Vein endothelial cell (primary cell): Measurements from ENCODE around the gene RGS17. TPM values are rescaled to one million over a fixed set of nuclear protein-coding genes. Genes with fewer than 3 reads are reported as not detected.

ENCODE experiments used
- small RNA-seq: library from RNA; depleted of rRNA; stranded (forward); fragments of <200 nt; gene quantifications from one replicate; pipeline ENCODE3, GENCODE V24; 2012
- total RNA-seq: library from RNA; depleted of rRNA; stranded (reverse); fragments of >200 nt; gene quantifications from 2 replicates; pipeline ENCODE4 v1.2.3, GENCODE V29; 2012

Gene RGS17
- 1.3 and 3.4 TPM in 2 replicates for total RNA-seq

GRCh38 chr6:153131037-153131981 lies at the start of gene RGS17:
TSS of gene RGS17 (minus strand) at chr6:153131282. CDS start at chr6:153044018, 87,264 bp downstream.

GRCh38 chr6:153002613-153003365 lies 128.3 kb downstream of the RGS17 start, which contains the start of gene MTRF1L:
TSS of gene MTRF1L (minus strand) at chr6:153002709. CDS start at chr6:153002685, 24 bp downstream.

GRCh38 chr6:152982904-152983636 lies 148.0 kb downstream of the RGS17 start, which contains the start of gene FBXO5:
TSS of gene FBXO5 (minus strand) at chr6:152983041. CDS start at chr6:152982959, 82 bp downstream.

Small RNA genes within 50 kb of the gene (small RNA-seq; reads per million reads assigned to genes)
- gene AL080276.1 (not detected), gene RNA5SP224 (not detected)

Other genes with a start within 250 kb of the RGS17 start
- 10.1 and 18.8 TPM in 2 replicates for gene FBXO5, start 148.2 kb downstream of the RGS17 start, total RNA-seq
- 24.2 and 26.3 TPM in 2 replicates for gene MTRF1L, start 128.6 kb downstream of the RGS17 start, total RNA-seq